ENCODE measurements around the gene TM2D1.

- TF ChIP-seq GATA3 (IDR thresholded peaks at IDR 0.05; ENCODE audit: low read depth, low read length) (no peak), GATA2 (IDR thresholded peaks at IDR 0.05; ENCODE audit: low read depth, low read length) (no peak)
Measured at GRCh38 chr1:61680500-61680899, 44.4 kb downstream of the TM2D1 start.

All from SH-SY5Y (cell line).